ENCODE results near the gene CHD6. TPM values are rescaled to one million over a fixed set of nuclear protein-coding genes. Genes with fewer than 3 reads are reported as not detected.

CHD6 gene
- total RNA-seq, 1 experiment from 2014 or later = 80.5 TPM

DNA sequence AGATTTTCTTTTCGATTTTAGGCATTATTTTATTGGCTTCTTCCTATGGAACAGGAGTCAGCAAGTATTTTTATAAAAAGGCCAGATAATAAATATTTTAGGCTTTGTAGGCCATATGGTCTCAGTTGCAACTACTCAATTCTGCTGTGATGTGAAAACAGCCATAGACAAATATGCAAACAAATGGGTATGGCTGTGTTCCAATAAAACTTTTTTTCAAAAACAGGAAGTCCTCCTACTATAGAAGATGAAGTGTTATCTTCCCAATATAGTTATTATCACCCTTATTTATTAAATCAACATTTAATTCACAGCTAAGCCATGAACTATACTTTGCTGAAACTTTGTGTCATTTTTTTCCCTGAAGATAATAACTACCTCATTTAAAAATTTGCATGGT, 57.2 kb downstream of the CHD6 start:
- no peaks in the 10 kb centered on the region for H3K27me3 Mint-ChIP-seq (ENCODE audit: insufficient read depth, unreplicated experiment)
- POLR2A ChIA-PET = no interaction called here

DNA sequence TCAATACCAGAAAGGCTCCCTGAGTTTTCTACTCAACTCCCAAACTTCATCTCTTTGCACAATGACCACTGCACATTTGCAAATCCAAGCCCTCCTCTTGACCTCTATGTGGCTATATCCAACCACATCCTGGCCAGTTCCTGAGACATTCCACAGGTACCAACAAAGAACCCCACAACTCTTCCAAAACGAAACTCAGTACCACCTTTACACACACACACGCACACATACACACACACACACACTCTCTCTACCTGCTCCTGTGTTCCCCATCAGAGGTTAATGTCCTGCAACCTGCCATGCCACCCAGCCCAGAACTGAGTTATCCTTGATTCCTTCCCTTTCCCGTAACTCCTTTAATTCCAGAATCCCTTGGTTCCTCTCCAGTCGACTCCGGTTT, 58.5 kb downstream of the CHD6 start:
- no peaks in the 10 kb centered on the region for H3K27me3 Mint-ChIP-seq (ENCODE audit: insufficient read depth, unreplicated experiment)
- TF ChIP-seq, protein P1, sequence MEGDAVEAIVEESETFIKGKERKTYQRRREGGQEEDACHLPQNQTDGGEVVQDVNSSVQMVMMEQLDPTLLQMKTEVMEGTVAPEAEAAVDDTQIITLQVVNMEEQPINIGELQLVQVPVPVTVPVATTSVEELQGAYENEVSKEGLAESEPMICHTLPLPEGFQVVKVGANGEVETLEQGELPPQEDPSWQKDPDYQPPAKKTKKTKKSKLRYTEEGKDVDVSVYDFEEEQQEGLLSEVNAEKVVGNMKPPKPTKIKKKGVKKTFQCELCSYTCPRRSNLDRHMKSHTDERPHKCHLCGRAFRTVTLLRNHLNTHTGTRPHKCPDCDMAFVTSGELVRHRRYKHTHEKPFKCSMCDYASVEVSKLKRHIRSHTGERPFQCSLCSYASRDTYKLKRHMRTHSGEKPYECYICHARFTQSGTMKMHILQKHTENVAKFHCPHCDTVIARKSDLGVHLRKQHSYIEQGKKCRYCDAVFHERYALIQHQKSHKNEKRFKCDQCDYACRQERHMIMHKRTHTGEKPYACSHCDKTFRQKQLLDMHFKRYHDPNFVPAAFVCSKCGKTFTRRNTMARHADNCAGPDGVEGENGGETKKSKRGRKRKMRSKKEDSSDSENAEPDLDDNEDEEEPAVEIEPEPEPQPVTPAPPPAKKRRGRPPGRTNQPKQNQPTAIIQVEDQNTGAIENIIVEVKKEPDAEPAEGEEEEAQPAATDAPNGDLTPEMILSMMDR (IDR thresholded peaks at IDR 0.05; ENCODE audit: insufficient read depth in 1 of 2, low read depth in 1 of 2, low read length in 1 of 2, severe bottlenecking in 1 of 2, unreplicated experiment in 1 of 2) = no peak
- no peak overlapping the region for H3K27ac Mint-ChIP-seq (ENCODE audit: unreplicated experiment)
- intact Hi-C loops (cut with micrococcal nuclease; ENCODE audit: unreplicated experiment) = no loop called here
- H3K4me3 Mint-ChIP-seq (ENCODE audit: unreplicated experiment) = no peak overlapping the region
- Histone ChIP-seq H3K27me3 (replicated peaks; ENCODE audit: control insufficient read depth, insufficient read depth, low read length) (no peaks in the 10 kb centered on the region), H3K4me1 (no peaks in the 10 kb centered on the region), H3K36me3 (ENCODE audit: control insufficient read depth, insufficient read depth, low read length) (peaks cover 4% of the 10 kb centered on the region; the same call in 1 of the 2 replicates), H3K4me3 (ENCODE audit: low read depth, low read length) (no peak overlapping the region), H3K9me3 (no peaks in the 10 kb centered on the region)
- peaks cover 15% of the 10 kb centered on the region for H3K4me1 Mint-ChIP-seq (ENCODE audit: low read depth, unreplicated experiment)
- no TSS peak for BruUV-seq (replicated peaks)
- no peak for DNase-seq
- H3K36me3 Mint-ChIP-seq (ENCODE audit: insufficient read depth, unreplicated experiment) = no peaks in the 10 kb centered on the region
- no peaks in the 10 kb centered on the region for H3K9me3 Mint-ChIP-seq (ENCODE audit: unreplicated experiment)
- POLR2A ChIA-PET = interaction anchor here (0.7 kb wide), 1 partner anchor 419 kb away, joined by 3 read pairs; no protein-coding TSS in a partner anchor
- CTCF ChIA-PET = interaction anchor here (0.7 kb wide), 1 partner anchor 12 kb away, joined by 4 read pairs; no protein-coding TSS in a partner anchor

More for the DNA sequence above, 57.2 kb downstream of the CHD6 start:
- H3K4me1 ChIP-seq = no peaks in the 10 kb centered on the region
- H3K36me3 ChIP-seq (ENCODE audit: control insufficient read depth, insufficient read depth, low read length) = peaks cover 4% of the 10 kb centered on the region; the same call in 1 of the 2 replicates
- Mint-ChIP-seq H3K9me3 (ENCODE audit: unreplicated experiment) (peaks cover 8% of the 10 kb centered on the region), H3K4me1 (ENCODE audit: low read depth, unreplicated experiment) (peaks cover 15% of the 10 kb centered on the region), H3K36me3 (ENCODE audit: insufficient read depth, unreplicated experiment) (no peaks in the 10 kb centered on the region), H3K4me3 (ENCODE audit: unreplicated experiment) (no peak overlapping the region), H3K27ac (ENCODE audit: unreplicated experiment) (no peak overlapping the region)
- H3K27me3 ChIP-seq (replicated peaks; ENCODE audit: control insufficient read depth, insufficient read depth, low read length) = no peaks in the 10 kb centered on the region
- no peak overlapping the region for H3K4me3 ChIP-seq (ENCODE audit: low read depth, low read length)
- BruUV-seq (replicated peaks) = no TSS peak
- TF ChIP-seq, protein P1 (IDR thresholded peaks at IDR 0.05; ENCODE audit: insufficient read depth in 1 of 2, low read depth in 1 of 2, low read length in 1 of 2, severe bottlenecking in 1 of 2, unreplicated experiment in 1 of 2) = no peak
- CTCF ChIA-PET = interaction anchor here (0.9 kb wide), 1 partner anchor 11 kb away, joined by 3 read pairs; no protein-coding TSS in a partner anchor
- no peaks in the 10 kb centered on the region for H3K9me3 ChIP-seq
- intact Hi-C loops (cut with micrococcal nuclease; ENCODE audit: unreplicated experiment) = no loop called here
- DNase-seq = no peak

DNA sequence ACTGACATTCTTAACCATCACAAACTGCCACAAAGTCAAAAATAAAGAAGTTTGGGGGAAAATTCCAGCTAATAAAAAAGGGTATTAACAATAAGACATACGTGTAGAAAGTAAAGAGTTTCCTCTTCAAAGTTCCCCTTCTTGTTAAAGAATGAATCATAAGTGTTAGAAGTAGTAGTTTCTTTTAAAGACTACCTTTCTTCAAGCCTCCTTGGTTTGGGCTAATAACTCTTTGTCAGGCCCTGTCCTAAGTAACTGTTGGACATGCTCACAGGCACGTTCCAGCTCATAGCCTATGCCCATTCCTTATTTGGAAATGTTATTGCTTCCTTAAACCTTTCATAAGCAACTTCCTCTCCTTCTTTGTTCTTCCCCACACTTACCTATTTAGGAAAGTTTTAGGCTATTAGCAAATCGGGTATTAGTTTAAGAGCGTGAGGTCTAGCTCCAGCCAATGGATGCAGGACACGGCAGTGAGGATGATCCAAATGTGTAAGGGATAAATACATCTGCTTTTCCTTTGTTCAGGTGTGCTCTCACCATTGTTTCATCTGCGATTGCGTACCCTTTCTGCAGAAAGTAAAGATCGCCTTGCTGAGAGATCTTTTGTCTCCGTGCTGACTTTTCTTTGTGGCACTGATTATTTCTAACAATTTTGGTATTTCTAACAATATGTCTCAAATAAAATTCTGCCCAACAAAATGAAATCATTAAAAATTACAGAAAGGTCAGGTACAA, 64.9 kb downstream of the CHD6 start:
- no TSS peak for BruUV-seq (replicated peaks)
- Mint-ChIP-seq H3K9me3 (ENCODE audit: unreplicated experiment) (peaks cover 11% of the 10 kb centered on the region), H3K36me3 (ENCODE audit: insufficient read depth, unreplicated experiment) (peaks cover 24% of the 10 kb centered on the region), H3K27me3 (ENCODE audit: insufficient read depth, unreplicated experiment) (no peaks in the 10 kb centered on the region), H3K4me3 (ENCODE audit: unreplicated experiment) (no peak overlapping the region), H3K4me1 (ENCODE audit: low read depth, unreplicated experiment) (no peaks in the 10 kb centered on the region), H3K27ac (ENCODE audit: unreplicated experiment) (no peak overlapping the region)
- peaks cover 6% of the 10 kb centered on the region for H3K36me3 ChIP-seq (ENCODE audit: control insufficient read depth, insufficient read depth, low read length)
- no peaks in the 10 kb centered on the region for H3K4me1 ChIP-seq
- 0 out of 2 replicates have a peak, but pooled peaks cover 3% of the 10 kb centered on the region for H3K9me3 ChIP-seq
- TF ChIP-seq, protein P1 (IDR thresholded peaks at IDR 0.05; ENCODE audit: insufficient read depth in 1 of 2, low read depth in 1 of 2, low read length in 1 of 2, severe bottlenecking in 1 of 2, unreplicated experiment in 1 of 2) = no peak
- ChIA-PET CTCF (no interaction called here), POLR2A (no interaction called here)
- no peaks in the 10 kb centered on the region for H3K27me3 ChIP-seq (replicated peaks; ENCODE audit: control insufficient read depth, insufficient read depth, low read length)
- no peak for DNase-seq
- H3K4me3 ChIP-seq (ENCODE audit: low read depth, low read length) = no peak overlapping the region
- intact Hi-C loops (cut with micrococcal nuclease; ENCODE audit: unreplicated experiment) = no loop called here
